Measurements from ENCODE around the gene C1S. TPM values are rescaled to one million over a fixed set of nuclear protein-coding genes. Genes with fewer than 3 reads are reported as not detected.

Gene C1S
- total RNA-seq, 1 donor from 2014 or later: 2.1 TPM

GRCh38 chr12:7073946-7074345 lies 13.4 kb downstream of the C1S start:
- H3K9me3 Mint-ChIP-seq: no peaks in the 10 kb centered on the region
- no peak overlapping the region for H3K27ac Mint-ChIP-seq
- H3K4me1 ChIP-seq: peaks cover 4% of the 10 kb centered on the region
- H3F3A ChIP-seq (ENCODE audit: low read depth): no peaks in the 10 kb centered on the region
- TF ChIP-seq EZH2 (IDR thresholded peaks at IDR 0.05): no peak
- no peak for TF ChIP-seq EZH2phosphoT487 (IDR thresholded peaks at IDR 0.05)
- no peak for TF ChIP-seq CTCF (IDR thresholded peaks at IDR 0.05)
- no peak overlapping the region for H3K4me3 Mint-ChIP-seq
- H3K4me1 Mint-ChIP-seq: no peaks in the 10 kb centered on the region
- H4K20me1 ChIP-seq (ENCODE audit: low read depth): no peaks in the 10 kb centered on the region
- H3K4me3 ChIP-seq: no peak overlapping the region
- H3K4me2 ChIP-seq: no peak overlapping the region
- peaks cover 3% of the 10 kb centered on the region for H3K27me3 Mint-ChIP-seq (ENCODE audit: insufficient read depth, low read depth)
- H2AFZ ChIP-seq (replicated peaks): no peak overlapping the region
- DNase-seq (ENCODE audit: low spot score): no peak
- no peaks in the 10 kb centered on the region for H3K9me3 ChIP-seq (ENCODE audit: low read depth)
- no peaks in the 10 kb centered on the region for H3K36me3 ChIP-seq
- H3K36me3 Mint-ChIP-seq: no peaks in the 10 kb centered on the region
- H3K27ac ChIP-seq: no peak overlapping the region
- H3K79me2 ChIP-seq (ENCODE audit: low read depth): no peaks in the 10 kb centered on the region
- H3K9ac ChIP-seq: no peak overlapping the region
- no peaks in the 10 kb centered on the region for H3K27me3 ChIP-seq

GRCh38 chr12:7075518-7075917 lies 15.0 kb downstream of the C1S start:
- no peak overlapping the region for H3K4me3 Mint-ChIP-seq
- H3F3A ChIP-seq (ENCODE audit: low read depth): no peaks in the 10 kb centered on the region
- H3K27me3 ChIP-seq: no peaks in the 10 kb centered on the region
- no peak for DNase-seq (ENCODE audit: low spot score)
- no peaks in the 10 kb centered on the region for H3K4me1 Mint-ChIP-seq
- H3K27ac ChIP-seq: no peak overlapping the region
- no peaks in the 10 kb centered on the region for H3K79me2 ChIP-seq (ENCODE audit: low read depth)
- no peak overlapping the region for H3K4me3 ChIP-seq
- TF ChIP-seq EZH2 (IDR thresholded peaks at IDR 0.05): no peak
- TF ChIP-seq CTCF (IDR thresholded peaks at IDR 0.05): no peak
- TF ChIP-seq EZH2phosphoT487 (IDR thresholded peaks at IDR 0.05): no peak
- no peak overlapping the region for H3K9ac ChIP-seq
- no peaks in the 10 kb centered on the region for H4K20me1 ChIP-seq (ENCODE audit: low read depth)
- H3K4me1 ChIP-seq: peaks cover 4% of the 10 kb centered on the region
- no peak overlapping the region for H2AFZ ChIP-seq (replicated peaks)
- H3K36me3 Mint-ChIP-seq: no peaks in the 10 kb centered on the region
- H3K4me2 ChIP-seq: no peak overlapping the region
- no peaks in the 10 kb centered on the region for H3K9me3 ChIP-seq (ENCODE audit: low read depth)
- H3K9me3 Mint-ChIP-seq: no peaks in the 10 kb centered on the region
- H3K36me3 ChIP-seq: no peaks in the 10 kb centered on the region
- peaks cover 2% of the 10 kb centered on the region for H3K27me3 Mint-ChIP-seq (ENCODE audit: insufficient read depth, low read depth)
- H3K27ac Mint-ChIP-seq: no peak overlapping the region

- no peak overlapping the region for H3K4me3 Mint-ChIP-seq
- no peaks in the 10 kb centered on the region for H3K9me3 Mint-ChIP-seq
- Histone ChIP-seq H3K9me3 (ENCODE audit: low read depth) (no peaks in the 10 kb centered on the region), H3K4me3 (no peak overlapping the region), H3K36me3 (no peaks in the 10 kb centered on the region), H3K9ac (no peak overlapping the region), H3K4me1 (peaks cover 4% of the 10 kb centered on the region), H3K79me2 (ENCODE audit: low read depth) (no peaks in the 10 kb centered on the region), H3F3A (ENCODE audit: low read depth) (no peaks in the 10 kb centered on the region), H3K27ac (no peak overlapping the region), H3K27me3 (no peaks in the 10 kb centered on the region), H2AFZ (replicated peaks) (no peak overlapping the region), H4K20me1 (ENCODE audit: low read depth) (no peaks in the 10 kb centered on the region), H3K4me2 (no peak overlapping the region)
- no peak for DNase-seq (ENCODE audit: low spot score)
- no peaks in the 10 kb centered on the region for H3K4me1 Mint-ChIP-seq
- H3K27me3 Mint-ChIP-seq (ENCODE audit: insufficient read depth, low read depth): peaks cover 3% of the 10 kb centered on the region
- no peak overlapping the region for H3K27ac Mint-ChIP-seq
- no peaks in the 10 kb centered on the region for H3K36me3 Mint-ChIP-seq
- no peak for TF ChIP-seq EZH2phosphoT487 (IDR thresholded peaks at IDR 0.05)
- TF ChIP-seq EZH2 (IDR thresholded peaks at IDR 0.05): no peak
These were observed 15.4 kb downstream of the C1S start for GRCh38 chr12:7075939-7076338.

DNA sequence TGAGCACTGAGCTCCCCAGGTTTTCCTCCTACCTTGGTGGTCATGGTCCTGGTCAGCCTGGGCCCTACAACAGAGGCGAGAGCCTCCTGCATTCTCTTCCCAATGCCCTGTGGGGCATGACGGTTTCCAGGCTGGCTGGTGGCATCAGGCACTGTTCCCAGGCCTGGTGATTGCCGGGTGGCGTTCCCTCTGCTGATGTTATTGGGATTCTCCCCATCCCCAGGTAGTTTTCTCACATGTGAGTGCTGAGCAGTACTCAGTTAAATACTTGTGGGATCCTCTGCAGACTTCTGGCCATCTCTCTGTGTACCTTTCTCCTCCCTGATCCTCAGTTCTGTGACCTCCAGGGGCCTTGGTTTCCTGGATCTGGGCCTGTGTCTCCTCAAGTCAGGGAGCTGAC lies 16.0 kb downstream of the C1S start:
- no peak for TF ChIP-seq EZH2 (IDR thresholded peaks at IDR 0.05)
- no peak for TF ChIP-seq CTCF (IDR thresholded peaks at IDR 0.05)
- no peak for TF ChIP-seq EZH2phosphoT487 (IDR thresholded peaks at IDR 0.05)
- no peaks in the 10 kb centered on the region for H4K20me1 ChIP-seq (ENCODE audit: low read depth)
- peaks cover 4% of the 10 kb centered on the region for H3K4me1 ChIP-seq
- no peak overlapping the region for H3K4me3 ChIP-seq
- H3K9me3 ChIP-seq (ENCODE audit: low read depth): no peaks in the 10 kb centered on the region
- no peaks in the 10 kb centered on the region for H3F3A ChIP-seq (ENCODE audit: low read depth)
- DNase-seq (ENCODE audit: low spot score): no peak
- Mint-ChIP-seq H3K36me3 (no peaks in the 10 kb centered on the region), H3K4me1 (no peaks in the 10 kb centered on the region), H3K9me3 (no peaks in the 10 kb centered on the region), H3K4me3 (no peak overlapping the region), H3K27ac (no peak overlapping the region), H3K27me3 (ENCODE audit: insufficient read depth, low read depth) (peaks cover 3% of the 10 kb centered on the region)
- H3K4me2 ChIP-seq: no peak overlapping the region
- no peak overlapping the region for H2AFZ ChIP-seq (replicated peaks)
- no peaks in the 10 kb centered on the region for H3K79me2 ChIP-seq (ENCODE audit: low read depth)
- H3K9ac ChIP-seq: no peak overlapping the region
- H3K27me3 ChIP-seq: no peaks in the 10 kb centered on the region
- H3K27ac ChIP-seq: no peak overlapping the region
- H3K36me3 ChIP-seq: no peaks in the 10 kb centered on the region

Data from neural progenitor cell (in vitro differentiated cells).